Activated CD4-positive, alpha-beta T cell treated with anti-CD3 and anti-CD28 coated beads, Interleukin-2, amount 50 U/mL, for 16 hours (primary cell): ENCODE results near the gene MESP1.

Experiments used
- DNase-seq: peaks from one replicate; pipeline ENCODE4 v3.0.0-alpha.2; 2020

Gene MESP1

GRCh38 chr15:89704411-89704810 lies 46.6 kb downstream of the MESP1 start:
- DNase-seq = no peak
